ENCODE data around the gene ERBB4. TPM values are rescaled to one million over a fixed set of nuclear protein-coding genes. Genes with fewer than 3 reads are reported as not detected.

ERBB4 gene
- total RNA-seq, 1 experiment from 2014 or later, result 0.04 TPM

DNA sequence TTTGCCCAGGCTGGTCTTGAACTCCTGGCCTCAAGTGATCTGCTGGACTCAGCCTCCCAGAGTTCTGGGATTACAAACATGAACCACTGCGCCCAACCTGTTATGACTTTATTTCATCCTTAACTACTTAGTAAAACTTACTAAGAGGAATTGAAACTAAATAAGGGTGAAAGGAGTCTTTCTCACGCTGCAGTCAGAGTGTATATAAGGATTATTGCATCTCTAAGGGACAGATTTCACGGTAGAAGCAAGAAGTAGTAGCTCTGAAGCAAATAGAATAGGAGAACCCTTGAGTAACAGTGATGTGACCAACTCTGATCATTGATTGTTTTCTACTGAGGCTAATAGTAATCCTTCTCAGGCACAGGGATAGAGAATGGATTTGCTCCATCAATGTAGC lies 1022.1 kb downstream of the ERBB4 start:
- no peak overlapping the region for H4K5ac ChIP-seq (ENCODE audit: insufficient read length, low read depth, low read length)
- no peaks in the 10 kb centered on the region for H3K79me1 ChIP-seq (ENCODE audit: insufficient read depth, low read depth, low read length, poor library complexity, severe bottlenecking)
- no peak overlapping the region for H2BK5ac ChIP-seq (ENCODE audit: insufficient read length, low read length)
- DNase-seq, result no peak
- no peaks in the 10 kb centered on the region for H3K9me3 Mint-ChIP-seq
- no peak overlapping the region for H2BK120ac ChIP-seq (ENCODE audit: low read depth, low read length, poor library complexity, severe bottlenecking)
- H3K27me3 ChIP-seq (ENCODE audit: insufficient read depth, low read length), result no peaks in the 10 kb centered on the region
- H3K4ac ChIP-seq (ENCODE audit: low read depth, low read length), result no peak overlapping the region
- no peaks in the 10 kb centered on the region for H3K9me3 ChIP-seq (ENCODE audit: control insufficient read depth, low read depth, low read length)
- H2AFZ ChIP-seq (ENCODE audit: low read length), result no peak overlapping the region
- WGBS (ENCODE audit: extremely low coverage, insufficient read length, low lambda C conversion rate), result no CpG with 5 or more reads among the region's 3 CpGs
- H2AK5ac ChIP-seq (ENCODE audit: insufficient read length, low read length), result no peak overlapping the region
- H2BK15ac ChIP-seq (ENCODE audit: low read depth, low read length), result no peak overlapping the region
- no peak overlapping the region for H3K23ac ChIP-seq (ENCODE audit: insufficient read length, low read depth, low read length)
- no peak overlapping the region for H3K56ac ChIP-seq (ENCODE audit: insufficient read length, low read depth, low read length)
- H3K27ac ChIP-seq (ENCODE audit: insufficient read length, low read depth, low read length), result no peak overlapping the region
- no peak overlapping the region for H4K8ac ChIP-seq (replicated peaks; ENCODE audit: insufficient read length, low read depth, low read length)
- H3K18ac ChIP-seq (ENCODE audit: insufficient read length, low read depth, low read length), result no peak overlapping the region
- H3K4me3 Mint-ChIP-seq, result no peak overlapping the region
- H4K20me1 ChIP-seq (ENCODE audit: control insufficient read depth, insufficient read depth, insufficient read length), result no peaks in the 10 kb centered on the region
- no peak overlapping the region for H4K91ac ChIP-seq (ENCODE audit: insufficient read length, low read depth, low read length)
- no peaks in the 10 kb centered on the region; the same call in 1 of the 2 replicates for H3K4me1 ChIP-seq (ENCODE audit: insufficient read depth, low read length)
- H3K23me2 ChIP-seq (ENCODE audit: insufficient read length, low read depth, low read length, poor library complexity, severe bottlenecking), result no peaks in the 10 kb centered on the region
- no peak overlapping the region for H3K9ac ChIP-seq (ENCODE audit: extremely low read depth, insufficient read length, low read length)
- no peaks in the 10 kb centered on the region for H3K36me3 Mint-ChIP-seq (ENCODE audit: insufficient read depth in 1 of 3, low read depth in 3 of 3)
- H3K4me2 ChIP-seq (ENCODE audit: insufficient read depth, insufficient read length, low read length), result no peak overlapping the region
- H3K14ac ChIP-seq (ENCODE audit: insufficient read depth, low read length), result no peak overlapping the region
- H3K79me2 ChIP-seq (ENCODE audit: insufficient read depth, low read length), result no peaks in the 10 kb centered on the region
- no peak overlapping the region for H2BK12ac ChIP-seq (ENCODE audit: insufficient read length, low read depth, low read length)
- no peak overlapping the region for H3K27ac Mint-ChIP-seq
- TF ChIP-seq, protein P1, sequence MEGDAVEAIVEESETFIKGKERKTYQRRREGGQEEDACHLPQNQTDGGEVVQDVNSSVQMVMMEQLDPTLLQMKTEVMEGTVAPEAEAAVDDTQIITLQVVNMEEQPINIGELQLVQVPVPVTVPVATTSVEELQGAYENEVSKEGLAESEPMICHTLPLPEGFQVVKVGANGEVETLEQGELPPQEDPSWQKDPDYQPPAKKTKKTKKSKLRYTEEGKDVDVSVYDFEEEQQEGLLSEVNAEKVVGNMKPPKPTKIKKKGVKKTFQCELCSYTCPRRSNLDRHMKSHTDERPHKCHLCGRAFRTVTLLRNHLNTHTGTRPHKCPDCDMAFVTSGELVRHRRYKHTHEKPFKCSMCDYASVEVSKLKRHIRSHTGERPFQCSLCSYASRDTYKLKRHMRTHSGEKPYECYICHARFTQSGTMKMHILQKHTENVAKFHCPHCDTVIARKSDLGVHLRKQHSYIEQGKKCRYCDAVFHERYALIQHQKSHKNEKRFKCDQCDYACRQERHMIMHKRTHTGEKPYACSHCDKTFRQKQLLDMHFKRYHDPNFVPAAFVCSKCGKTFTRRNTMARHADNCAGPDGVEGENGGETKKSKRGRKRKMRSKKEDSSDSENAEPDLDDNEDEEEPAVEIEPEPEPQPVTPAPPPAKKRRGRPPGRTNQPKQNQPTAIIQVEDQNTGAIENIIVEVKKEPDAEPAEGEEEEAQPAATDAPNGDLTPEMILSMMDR (conservative IDR thresholded peaks at IDR 0.05), result no peak
- no peak overlapping the region for H3T11ph ChIP-seq (ENCODE audit: low read length)
- H3K27me3 Mint-ChIP-seq (ENCODE audit: low read depth), result no peaks in the 10 kb centered on the region
- H3K4me1 Mint-ChIP-seq, result peaks cover 12 to 15% of the 10 kb centered on the region in 2 experiments
- no peak overlapping the region for H2BK20ac ChIP-seq (ENCODE audit: low read depth, low read length, poor library complexity, severe bottlenecking)

Measured in H9 (cell line).